ENCODE data around the gene RABGAP1L.

The RABGAP1L gene

GRCh38 chr1:174913225-174913903 lies 754.0 kb downstream of the RABGAP1L start:
- no peak overlapping the region for H3K27ac ChIP-seq
- H3K27me3 ChIP-seq (replicated peaks), result no peaks in the 10 kb centered on the region
- TF ChIP-seq CTCF (IDR thresholded peaks at IDR 0.05; ENCODE audit: low read depth, low read length, missing control alignments), result no peak
- in situ Hi-C loops (cut with HindIII; ENCODE audit: low pct_ligation_motif_present, low sequenced_read_pairs), result no loop called here
- no peak overlapping the region for H3K4me3 ChIP-seq (ENCODE audit: low read depth, low read length)
- no peak for DNase-seq
- no peaks in the 10 kb centered on the region for H3K36me3 ChIP-seq (replicated peaks)

GRCh38 chr1:174914991-174915390 lies 755.7 kb downstream of the RABGAP1L start:
- Histone ChIP-seq H3K27me3 (replicated peaks) (no peaks in the 10 kb centered on the region), H3K4me3 (ENCODE audit: low read depth, low read length) (no peak overlapping the region), H3K27ac (no peak overlapping the region), H3K36me3 (replicated peaks) (no peaks in the 10 kb centered on the region)
- no peak for TF ChIP-seq CTCF (IDR thresholded peaks at IDR 0.05; ENCODE audit: low read depth, low read length, missing control alignments)
- in situ Hi-C loops (cut with HindIII; ENCODE audit: low pct_ligation_motif_present, low sequenced_read_pairs), result no loop called here
- no peak for DNase-seq

GRCh38 chr1:174916846-174917245 lies 757.5 kb downstream of the RABGAP1L start:
- in situ Hi-C loops (cut with HindIII; ENCODE audit: low pct_ligation_motif_present, low sequenced_read_pairs), result no loop called here
- H3K4me3 ChIP-seq (ENCODE audit: low read depth, low read length), result no peak overlapping the region
- no peaks in the 10 kb centered on the region for H3K27me3 ChIP-seq (replicated peaks)
- no peak for TF ChIP-seq CTCF (IDR thresholded peaks at IDR 0.05; ENCODE audit: low read depth, low read length, missing control alignments)
- no peaks in the 10 kb centered on the region for H3K36me3 ChIP-seq (replicated peaks)
- H3K27ac ChIP-seq, result no peak overlapping the region
- DNase-seq, result no peak

GRCh38 chr1:174920093-174920492 lies 760.8 kb downstream of the RABGAP1L start:
- TF ChIP-seq CTCF (IDR thresholded peaks at IDR 0.05; ENCODE audit: low read depth, low read length, missing control alignments), result no peak
- Histone ChIP-seq H3K27me3 (replicated peaks) (no peaks in the 10 kb centered on the region), H3K27ac (no peak overlapping the region), H3K4me3 (ENCODE audit: low read depth, low read length) (no peak overlapping the region), H3K36me3 (replicated peaks) (no peaks in the 10 kb centered on the region)
- in situ Hi-C loops (cut with HindIII; ENCODE audit: low pct_ligation_motif_present, low sequenced_read_pairs), result no loop called here
- no peak for DNase-seq

- H3K4me3 ChIP-seq (ENCODE audit: low read depth, low read length), result no peak overlapping the region
- no peak for DNase-seq
- in situ Hi-C loops (cut with HindIII; ENCODE audit: low pct_ligation_motif_present, low sequenced_read_pairs), result no loop called here
- no peak overlapping the region for H3K27ac ChIP-seq
- H3K27me3 ChIP-seq (replicated peaks), result no peaks in the 10 kb centered on the region
- H3K36me3 ChIP-seq (replicated peaks), result no peaks in the 10 kb centered on the region
- TF ChIP-seq CTCF (IDR thresholded peaks at IDR 0.05; ENCODE audit: low read depth, low read length, missing control alignments), result no peak
Observed at GRCh38 chr1:174922121-174922520, 762.8 kb downstream of the RABGAP1L start.

GRCh38 chr1:174923820-174924219 lies 764.5 kb downstream of the RABGAP1L start:
- Histone ChIP-seq H3K36me3 (replicated peaks) (no peaks in the 10 kb centered on the region), H3K27ac (no peak overlapping the region), H3K4me3 (ENCODE audit: low read depth, low read length) (no peak overlapping the region), H3K27me3 (replicated peaks) (no peaks in the 10 kb centered on the region)
- in situ Hi-C loops (cut with HindIII; ENCODE audit: low pct_ligation_motif_present, low sequenced_read_pairs), result no loop called here
- TF ChIP-seq CTCF (IDR thresholded peaks at IDR 0.05; ENCODE audit: low read depth, low read length, missing control alignments), result no peak
- DNase-seq, result no peak
